WTC11 (cell line): ENCODE measurements around the gene VARS1. TPM values are rescaled to one million over a fixed set of nuclear protein-coding genes. Genes with fewer than 3 reads are reported as not detected.

Source experiments
- ATAC-seq: fragments of 200-7000 bp; cut with Tn5 transposase; 2 replicates; pipeline ENCODE4 v1.10.0; 2021; ENCODE audit warnings: mild to moderate bottlenecking, moderate library complexity
- CTCF ChIA-PET: fragments of 300-600 bp; sonication (Branson Sonifier 250); formaldehyde crosslinking; loops from one replicate; lab custom pipeline; 2021; ENCODE audit warnings: antibody characterized with exemption; lab: Charles Lee
- POLR2A ChIA-PET: fragments of 350-600 bp; sonication (Branson Sonifier 250); formaldehyde crosslinking; loops from one replicate; lab custom pipeline; 2021; ENCODE audit warnings: antibody characterized with exemption; lab: Charles Lee
- DNase-seq: peaks from one replicate; pipeline ENCODE4 v3.0.0; 2021; ENCODE audit warnings: low spot score
- H3K27ac Mint-ChIP-seq: 2 replicates; pipeline ENCODE4 v1.8.0; 2021; ENCODE audit warnings: mixed read lengths
- H3K27me3 Mint-ChIP-seq: 2 replicates; pipeline ENCODE4 v1.8.0; 2021; ENCODE audit warnings: low read depth, mild to moderate bottlenecking, moderate library complexity, mixed read lengths
- H3K36me3 Mint-ChIP-seq: 2 replicates; pipeline ENCODE4 v1.8.0; 2021; ENCODE audit warnings: mixed read lengths
- H3K4me1 Mint-ChIP-seq: 2 replicates; pipeline ENCODE4 v1.8.0; 2022; ENCODE audit warnings: mixed read lengths
- H3K4me3 Mint-ChIP-seq: 2 replicates; pipeline ENCODE4 v1.8.0; 2021; ENCODE audit warnings: mild to moderate bottlenecking, moderate library complexity, mixed read lengths
- H3K9me3 Mint-ChIP-seq: 2 replicates; pipeline ENCODE4 v1.8.0; 2021; ENCODE audit warnings: mixed read lengths
- CBFB ChIP-seq: sonication (generic); formaldehyde crosslinking; IDR thresholded peaks from 2 replicates; pipeline ENCODE4 v1.8.1; 2022; ENCODE audit warnings: mild to moderate bottlenecking, low read depth, missing genetic modification reagents
- EMX1 ChIP-seq: fragments of 250-450 bp; sonication (Bioruptor Pico); IDR thresholded peaks from 2 replicates; pipeline ENCODE4 v1.8.0; 2021; ENCODE audit warnings: mild to moderate bottlenecking
- FOXJ3 ChIP-seq: sonication (generic); formaldehyde crosslinking; IDR thresholded peaks from 2 replicates; pipeline ENCODE4 v1.9.0; 2021; ENCODE audit warnings: missing genetic modification reagents, mild to moderate bottlenecking, borderline replicate concordance
- NR1H2 ChIP-seq: sonication (generic); formaldehyde crosslinking; IDR thresholded peaks from 2 replicates; pipeline ENCODE4 v1.9.0; 2021; ENCODE audit warnings: mild to moderate bottlenecking, moderate library complexity, missing genetic modification reagents
- NR3C1 ChIP-seq: sonication (generic); formaldehyde crosslinking; conservative IDR thresholded peaks from 2 replicates; pipeline ENCODE4 v1.8.1; 2023; ENCODE audit warnings: low read depth, mild to moderate bottlenecking, missing genetic modification reagents
- SMAD3 ChIP-seq: sonication (generic); formaldehyde crosslinking; IDR thresholded peaks from 2 replicates; pipeline ENCODE4 v1.8.0; 2022; ENCODE audit warnings: missing genetic modification reagents, mild to moderate bottlenecking, borderline replicate concordance
- ZNF138 ChIP-seq: sonication (generic); formaldehyde crosslinking; conservative IDR thresholded peaks from 2 replicates; pipeline ENCODE4 v1.8.1; 2022; ENCODE audit warnings: mild to moderate bottlenecking, moderate library complexity, missing genetic modification reagents
- total RNA-seq: library from RNA; stranded (reverse); gene quantifications from 3 replicates; pipeline ENCODE4 v1.2.3, GENCODE V29; 2021
- TF ChIP-seq, protein P1 (sequence below): fragments of 250-450 bp; sonication (Bioruptor Pico); IDR thresholded peaks from 2 replicates; pipeline ENCODE4 v1.8.0; 2021; ENCODE audit warnings: mild to moderate bottlenecking
- TF ChIP-seq, protein P2 (sequence below): fragments of 250-450 bp; sonication (Bioruptor Pico); IDR thresholded peaks from 2 replicates; pipeline ENCODE4 v1.9.0; 2021; ENCODE audit warnings: mild to moderate bottlenecking, borderline replicate concordance
- TF ChIP-seq, protein P3 (sequence below): sonication (generic); formaldehyde crosslinking; IDR thresholded peaks from 2 replicates; pipeline ENCODE4 v1.8.1; 2022; ENCODE audit warnings: mild to moderate bottlenecking, moderate library complexity, missing genetic modification reagents
- TF ChIP-seq, protein P4 (sequence below): sonication (generic); formaldehyde crosslinking; IDR thresholded peaks from 2 replicates; pipeline ENCODE4 v1.8.0; 2022; ENCODE audit warnings: mild to moderate bottlenecking, missing genetic modification reagents
- TF ChIP-seq, protein P5 (sequence below): sonication (generic); formaldehyde crosslinking; IDR thresholded peaks from 2 replicates; pipeline ENCODE4 v1.8.0; 2022; ENCODE audit warnings: mild to moderate bottlenecking, missing genetic modification reagents
- TF ChIP-seq, protein P6 (sequence below): sonication (generic); formaldehyde crosslinking; conservative IDR thresholded peaks from 2 replicates; pipeline ENCODE4 v1.8.1; 2022; ENCODE audit warnings: mild to moderate bottlenecking, missing genetic modification reagents
- TF ChIP-seq, protein P7 (sequence below): sonication (generic); formaldehyde crosslinking; IDR thresholded peaks from 2 replicates; pipeline ENCODE4 v1.8.1; 2023; ENCODE audit warnings: mild to moderate bottlenecking, missing genetic modification reagents, moderate library complexity

Gene VARS1
- total RNA-seq, 1 experiment from 2014 or later = 177 TPM

DNA sequence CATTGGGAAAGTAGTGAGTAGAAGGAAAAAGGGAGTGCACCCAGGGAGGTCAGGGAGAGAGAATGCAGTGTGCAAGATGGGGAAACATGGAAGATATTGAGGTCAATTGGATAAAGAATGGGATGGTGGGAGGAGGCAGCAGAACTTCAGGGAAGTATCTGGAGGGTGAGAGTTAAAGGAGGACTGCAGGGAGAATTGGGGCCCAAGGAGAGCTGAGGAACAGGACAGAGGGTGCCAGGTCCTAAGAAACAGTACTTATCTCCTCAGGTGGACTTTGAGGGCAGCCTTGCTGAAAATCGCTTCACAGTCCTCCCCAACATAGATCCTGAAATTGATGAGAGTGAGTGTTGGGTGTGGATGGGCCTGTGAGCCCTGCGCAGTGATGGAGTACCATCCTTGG lies 37.3 kb downstream of the VARS1 start (continued):
- TF ChIP-seq, protein P1, sequence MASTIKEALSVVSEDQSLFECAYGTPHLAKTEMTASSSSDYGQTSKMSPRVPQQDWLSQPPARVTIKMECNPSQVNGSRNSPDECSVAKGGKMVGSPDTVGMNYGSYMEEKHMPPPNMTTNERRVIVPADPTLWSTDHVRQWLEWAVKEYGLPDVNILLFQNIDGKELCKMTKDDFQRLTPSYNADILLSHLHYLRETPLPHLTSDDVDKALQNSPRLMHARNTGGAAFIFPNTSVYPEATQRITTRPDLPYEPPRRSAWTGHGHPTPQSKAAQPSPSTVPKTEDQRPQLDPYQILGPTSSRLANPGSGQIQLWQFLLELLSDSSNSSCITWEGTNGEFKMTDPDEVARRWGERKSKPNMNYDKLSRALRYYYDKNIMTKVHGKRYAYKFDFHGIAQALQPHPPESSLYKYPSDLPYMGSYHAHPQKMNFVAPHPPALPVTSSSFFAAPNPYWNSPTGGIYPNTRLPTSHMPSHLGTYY (CRISPR knock-in tag) = no peak
- TF ChIP-seq ZNF138 (CRISPR knock-in tag) (no peak), CBFB (CRISPR knock-in tag) (no peak), SMAD3 (no peak)
- TF ChIP-seq, protein P2, sequence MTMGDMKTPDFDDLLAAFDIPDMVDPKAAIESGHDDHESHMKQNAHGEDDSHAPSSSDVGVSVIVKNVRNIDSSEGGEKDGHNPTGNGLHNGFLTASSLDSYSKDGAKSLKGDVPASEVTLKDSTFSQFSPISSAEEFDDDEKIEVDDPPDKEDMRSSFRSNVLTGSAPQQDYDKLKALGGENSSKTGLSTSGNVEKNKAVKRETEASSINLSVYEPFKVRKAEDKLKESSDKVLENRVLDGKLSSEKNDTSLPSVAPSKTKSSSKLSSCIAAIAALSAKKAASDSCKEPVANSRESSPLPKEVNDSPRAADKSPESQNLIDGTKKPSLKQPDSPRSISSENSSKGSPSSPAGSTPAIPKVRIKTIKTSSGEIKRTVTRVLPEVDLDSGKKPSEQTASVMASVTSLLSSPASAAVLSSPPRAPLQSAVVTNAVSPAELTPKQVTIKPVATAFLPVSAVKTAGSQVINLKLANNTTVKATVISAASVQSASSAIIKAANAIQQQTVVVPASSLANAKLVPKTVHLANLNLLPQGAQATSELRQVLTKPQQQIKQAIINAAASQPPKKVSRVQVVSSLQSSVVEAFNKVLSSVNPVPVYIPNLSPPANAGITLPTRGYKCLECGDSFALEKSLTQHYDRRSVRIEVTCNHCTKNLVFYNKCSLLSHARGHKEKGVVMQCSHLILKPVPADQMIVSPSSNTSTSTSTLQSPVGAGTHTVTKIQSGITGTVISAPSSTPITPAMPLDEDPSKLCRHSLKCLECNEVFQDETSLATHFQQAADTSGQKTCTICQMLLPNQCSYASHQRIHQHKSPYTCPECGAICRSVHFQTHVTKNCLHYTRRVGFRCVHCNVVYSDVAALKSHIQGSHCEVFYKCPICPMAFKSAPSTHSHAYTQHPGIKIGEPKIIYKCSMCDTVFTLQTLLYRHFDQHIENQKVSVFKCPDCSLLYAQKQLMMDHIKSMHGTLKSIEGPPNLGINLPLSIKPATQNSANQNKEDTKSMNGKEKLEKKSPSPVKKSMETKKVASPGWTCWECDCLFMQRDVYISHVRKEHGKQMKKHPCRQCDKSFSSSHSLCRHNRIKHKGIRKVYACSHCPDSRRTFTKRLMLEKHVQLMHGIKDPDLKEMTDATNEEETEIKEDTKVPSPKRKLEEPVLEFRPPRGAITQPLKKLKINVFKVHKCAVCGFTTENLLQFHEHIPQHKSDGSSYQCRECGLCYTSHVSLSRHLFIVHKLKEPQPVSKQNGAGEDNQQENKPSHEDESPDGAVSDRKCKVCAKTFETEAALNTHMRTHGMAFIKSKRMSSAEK (CRISPR knock-in tag) = no peak
- TF ChIP-seq, protein P3, sequence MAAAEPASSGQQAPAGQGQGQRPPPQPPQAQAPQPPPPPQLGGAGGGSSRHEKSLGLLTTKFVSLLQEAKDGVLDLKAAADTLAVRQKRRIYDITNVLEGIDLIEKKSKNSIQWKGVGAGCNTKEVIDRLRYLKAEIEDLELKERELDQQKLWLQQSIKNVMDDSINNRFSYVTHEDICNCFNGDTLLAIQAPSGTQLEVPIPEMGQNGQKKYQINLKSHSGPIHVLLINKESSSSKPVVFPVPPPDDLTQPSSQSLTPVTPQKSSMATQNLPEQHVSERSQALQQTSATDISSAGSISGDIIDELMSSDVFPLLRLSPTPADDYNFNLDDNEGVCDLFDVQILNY (CRISPR knock-in tag) = no peak
- TF ChIP-seq, protein P4, sequence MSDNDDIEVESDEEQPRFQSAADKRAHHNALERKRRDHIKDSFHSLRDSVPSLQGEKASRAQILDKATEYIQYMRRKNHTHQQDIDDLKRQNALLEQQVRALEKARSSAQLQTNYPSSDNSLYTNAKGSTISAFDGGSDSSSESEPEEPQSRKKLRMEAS (CRISPR knock-in tag) = no peak

DNA sequence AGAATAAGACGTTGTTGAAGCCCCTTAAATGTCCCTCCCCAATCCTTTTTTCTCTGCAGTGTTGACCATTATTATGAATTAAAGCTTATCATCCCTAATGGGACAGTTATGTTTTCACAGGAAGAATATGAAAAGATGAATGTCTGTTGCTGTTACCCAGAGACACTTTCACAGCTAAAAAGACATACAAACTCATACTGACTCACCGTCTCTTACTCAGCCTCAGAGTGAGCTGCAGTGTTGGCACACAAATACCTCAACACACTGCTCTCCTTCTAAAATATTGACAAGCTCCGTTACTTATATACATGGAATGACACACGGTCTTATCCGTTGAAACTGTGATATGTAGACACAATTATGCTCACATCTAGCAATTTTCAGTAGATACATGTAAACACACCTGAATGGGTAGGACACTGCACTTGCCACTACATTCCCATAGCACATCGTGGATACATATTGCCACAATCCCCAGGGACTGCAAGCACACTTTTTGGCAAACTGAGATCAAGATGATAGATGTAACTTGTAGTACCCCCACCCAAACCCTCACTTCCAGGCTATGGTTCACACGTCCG lies 42.7 kb downstream of the VARS1 start:
- Mint-ChIP-seq H3K9me3 (no peaks in the 10 kb centered on the region), H3K27ac (peak overlapping the region; percentile 12; the same call in 1 of the 2 replicates), H3K27me3 (no peaks in the 10 kb centered on the region), H3K4me3 (no peak overlapping the region), H3K4me1 (no peaks in the 10 kb centered on the region), H3K36me3 (peaks cover 7% of the 10 kb centered on the region)
- no peak for ATAC-seq
- ChIA-PET CTCF (interaction anchor here (0.5 to 3.0 kb wide), 5 partner anchors 13 to 70 kb away, joined by 3 to 14 read pairs (median 3); no protein-coding TSS in a partner anchor), POLR2A (interaction anchor here (1.7 kb wide), 2 partner anchors 10 to 17 kb away, joined by 3 read pairs; partner anchors contain the start of gene CLIC1)
- TF ChIP-seq, protein P5, sequence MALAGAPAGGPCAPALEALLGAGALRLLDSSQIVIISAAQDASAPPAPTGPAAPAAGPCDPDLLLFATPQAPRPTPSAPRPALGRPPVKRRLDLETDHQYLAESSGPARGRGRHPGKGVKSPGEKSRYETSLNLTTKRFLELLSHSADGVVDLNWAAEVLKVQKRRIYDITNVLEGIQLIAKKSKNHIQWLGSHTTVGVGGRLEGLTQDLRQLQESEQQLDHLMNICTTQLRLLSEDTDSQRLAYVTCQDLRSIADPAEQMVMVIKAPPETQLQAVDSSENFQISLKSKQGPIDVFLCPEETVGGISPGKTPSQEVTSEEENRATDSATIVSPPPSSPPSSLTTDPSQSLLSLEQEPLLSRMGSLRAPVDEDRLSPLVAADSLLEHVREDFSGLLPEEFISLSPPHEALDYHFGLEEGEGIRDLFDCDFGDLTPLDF = no peak
- TF ChIP-seq, protein P6, sequence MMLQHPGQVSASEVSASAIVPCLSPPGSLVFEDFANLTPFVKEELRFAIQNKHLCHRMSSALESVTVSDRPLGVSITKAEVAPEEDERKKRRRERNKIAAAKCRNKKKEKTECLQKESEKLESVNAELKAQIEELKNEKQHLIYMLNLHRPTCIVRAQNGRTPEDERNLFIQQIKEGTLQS (CRISPR knock-in tag) = no peak
- TF ChIP-seq NR1H2 (CRISPR knock-in tag) = no peak
- TF ChIP-seq, protein P7, sequence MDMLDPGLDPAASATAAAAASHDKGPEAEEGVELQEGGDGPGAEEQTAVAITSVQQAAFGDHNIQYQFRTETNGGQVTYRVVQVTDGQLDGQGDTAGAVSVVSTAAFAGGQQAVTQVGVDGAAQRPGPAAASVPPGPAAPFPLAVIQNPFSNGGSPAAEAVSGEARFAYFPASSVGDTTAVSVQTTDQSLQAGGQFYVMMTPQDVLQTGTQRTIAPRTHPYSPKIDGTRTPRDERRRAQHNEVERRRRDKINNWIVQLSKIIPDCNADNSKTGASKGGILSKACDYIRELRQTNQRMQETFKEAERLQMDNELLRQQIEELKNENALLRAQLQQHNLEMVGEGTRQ = no peak
- no peak for TF ChIP-seq EMX1
- no peak for TF ChIP-seq NR3C1
- no peak for TF ChIP-seq FOXJ3
- TF ChIP-seq, all 79 proteins: peak for 0
- DNase-seq = no peak
